Measurements from ENCODE around the gene DOCK9.

DOCK9 gene

DNA sequence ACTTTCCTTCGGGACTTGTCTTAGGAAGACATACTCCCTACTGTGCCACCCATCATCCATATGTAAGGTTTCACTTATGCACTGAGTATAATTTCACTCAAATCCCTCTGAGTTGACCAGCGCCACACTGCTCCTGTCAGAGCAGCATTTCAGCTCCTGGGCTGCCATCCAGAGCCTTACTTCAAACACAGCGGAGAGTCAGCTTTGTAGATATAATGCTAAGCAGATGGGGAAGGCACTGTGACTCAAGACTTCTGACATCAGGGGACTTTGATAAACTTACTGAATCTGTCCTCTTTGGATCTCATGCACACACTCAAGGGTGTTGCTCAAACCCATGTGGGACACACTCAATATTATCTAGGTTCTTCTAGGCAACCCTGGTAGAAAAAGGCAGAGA is 34.9 kb downstream of the DOCK9 start:
- no peak for DNase-seq

DNA sequence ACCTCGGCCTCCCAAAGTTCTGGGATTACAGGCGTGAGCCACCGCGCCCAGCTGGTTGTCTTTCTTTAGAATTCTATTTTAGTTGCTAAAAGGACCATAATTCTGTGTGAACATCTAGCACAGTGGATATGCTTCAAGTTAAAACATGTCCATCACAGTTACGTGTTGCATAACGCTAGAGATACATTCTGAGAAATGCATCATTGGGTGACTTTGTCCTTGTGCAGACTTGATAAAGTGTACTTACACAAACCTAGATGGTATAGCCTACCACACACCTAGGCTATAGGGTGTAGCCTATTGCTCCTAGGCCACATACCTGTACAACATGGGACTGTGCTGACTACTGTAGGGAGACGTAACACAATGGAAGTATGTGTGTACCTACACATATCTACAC is 35.4 kb downstream of the DOCK9 start:
- no peak for DNase-seq

DNA sequence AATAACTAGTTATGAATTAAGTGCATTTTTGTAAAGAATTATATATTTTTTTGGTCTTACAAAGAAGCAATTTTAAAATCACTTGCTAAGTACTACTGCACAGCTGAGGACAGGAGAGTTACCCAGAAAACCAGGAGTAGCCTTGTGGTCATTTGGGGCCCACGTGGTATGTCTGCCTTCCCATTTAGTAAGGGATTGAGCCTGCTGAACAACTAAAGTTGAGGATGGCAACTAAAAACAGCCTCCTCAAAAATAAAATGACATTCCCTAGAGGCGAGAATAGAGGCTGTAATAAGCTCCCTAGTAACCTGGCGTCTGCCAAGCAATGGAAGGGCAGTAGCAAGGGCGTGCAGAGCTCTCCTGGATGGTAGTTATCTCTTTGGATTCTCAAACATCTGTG is 36.3 kb downstream of the DOCK9 start:
- DNase-seq = no peak

DNA sequence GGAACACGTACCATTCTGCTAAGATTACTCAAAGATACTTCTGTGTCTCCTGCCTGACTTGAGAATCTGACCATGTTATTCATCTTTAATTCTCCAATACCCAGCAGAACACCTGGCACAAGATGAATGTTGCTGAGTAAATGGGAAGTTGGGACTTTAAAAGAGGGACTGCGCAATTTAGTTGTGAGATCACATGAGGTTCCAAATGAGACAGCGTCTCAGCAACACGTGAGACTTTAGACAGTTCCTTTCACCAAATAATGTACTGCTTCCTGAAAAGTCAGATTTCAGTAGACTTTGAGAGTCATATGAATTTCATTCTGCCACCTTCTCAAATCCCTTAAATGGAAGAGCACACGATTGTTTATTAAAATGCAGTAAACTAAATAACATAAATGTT is 36.7 kb downstream of the DOCK9 start:
- DNase-seq = peak; percentile 17

DNA sequence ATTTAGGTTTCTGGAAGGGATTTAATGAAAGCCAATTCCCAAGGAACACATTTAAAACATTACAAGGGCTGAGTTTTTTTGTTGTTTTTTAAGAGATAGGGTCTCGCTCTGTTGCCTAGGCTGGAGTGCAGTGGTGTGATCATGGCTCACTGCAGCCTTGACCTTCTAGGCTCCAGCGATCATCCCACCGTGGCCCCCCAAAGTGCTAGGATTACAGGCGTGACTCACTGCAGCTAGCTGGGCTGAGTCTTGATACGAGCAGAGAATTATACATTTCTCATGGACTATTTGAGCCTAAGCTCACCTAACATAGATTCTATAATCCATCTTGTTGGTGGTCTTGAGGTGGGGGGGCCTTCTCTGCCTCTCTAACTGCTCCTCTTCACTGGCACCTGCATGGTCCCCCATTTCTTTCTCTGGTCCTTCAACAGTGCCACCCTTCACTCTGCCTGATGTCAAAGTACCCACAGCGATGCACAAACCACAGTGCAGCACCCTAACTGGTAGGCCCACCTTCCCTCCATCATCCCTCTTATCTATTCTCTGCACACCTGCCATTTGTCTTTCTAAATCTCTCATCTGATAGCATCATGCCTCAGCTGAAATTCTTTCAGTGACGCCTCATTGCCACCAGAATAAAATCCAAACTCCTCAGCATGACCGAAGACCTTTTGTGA is 37.4 kb downstream of the DOCK9 start:
- DNase-seq = no peak

DNA sequence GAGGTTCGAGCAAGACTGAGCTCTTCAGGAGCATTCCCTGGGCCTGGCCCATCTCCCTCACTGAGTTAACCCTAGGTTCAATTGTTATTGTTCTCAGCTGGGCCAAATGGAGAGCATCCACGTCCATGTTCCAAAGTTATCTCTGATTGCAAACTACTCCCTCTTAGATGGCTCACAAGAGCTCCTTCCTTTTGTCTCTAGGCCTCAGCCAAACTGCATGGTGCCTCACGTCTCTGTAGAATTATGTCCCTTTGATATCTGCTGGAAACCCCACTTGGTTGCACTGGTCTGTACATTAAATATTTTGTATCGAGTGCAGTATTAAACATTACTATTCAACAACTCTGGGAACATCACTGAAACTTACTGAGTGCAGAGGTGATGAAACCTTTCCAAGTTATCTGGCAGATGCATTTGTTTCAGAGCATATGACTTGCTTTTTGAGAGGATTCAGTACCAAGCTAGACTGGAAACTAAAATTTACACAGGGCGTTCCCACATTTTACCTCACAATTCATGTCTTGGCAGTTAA is 38.1 kb downstream of the DOCK9 start:
- no peak for DNase-seq

DNA sequence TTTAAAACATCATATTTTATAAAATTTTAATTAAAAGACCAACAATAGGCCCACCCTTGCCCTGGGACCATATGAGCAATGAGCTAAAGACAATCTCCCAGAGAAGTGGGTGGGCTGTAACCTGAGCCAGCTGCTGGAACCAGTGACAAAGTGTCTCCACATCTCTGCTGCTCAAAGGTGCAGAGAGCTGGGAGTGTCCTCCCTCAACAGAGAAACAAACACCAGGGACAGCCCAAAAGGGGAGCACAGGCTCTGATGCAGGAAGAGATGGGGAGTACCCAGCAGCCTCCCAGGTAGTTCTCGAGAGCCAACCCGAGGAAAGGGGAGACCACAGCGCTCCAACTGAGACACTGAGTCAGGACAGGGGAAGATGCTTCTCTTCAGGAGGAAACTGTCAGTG is 39.1 kb downstream of the DOCK9 start:
- no peak for DNase-seq

DNA sequence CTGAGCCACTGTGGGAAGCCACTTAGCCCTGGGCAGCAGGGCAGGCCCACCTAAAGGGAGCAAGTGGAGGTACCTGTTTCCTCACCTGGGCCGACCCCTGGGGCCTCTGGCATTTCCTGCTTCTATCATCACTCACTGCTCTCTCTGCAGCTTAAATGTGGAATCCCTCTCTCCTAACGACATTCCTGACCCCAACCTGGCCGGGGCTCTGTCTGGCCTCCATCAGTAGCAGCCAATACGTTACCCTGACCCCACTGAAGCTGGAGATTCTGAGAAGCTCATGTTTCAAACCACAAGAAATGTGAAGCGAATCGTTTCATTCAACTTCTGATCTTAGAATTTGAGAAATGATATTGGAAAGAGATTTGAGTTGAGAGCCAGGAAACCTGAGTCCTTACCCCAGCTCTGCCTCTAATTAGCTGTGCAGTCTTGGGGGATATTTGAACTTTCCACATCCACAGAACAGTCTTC is 39.9 kb downstream of the DOCK9 start:
- no peak for DNase-seq

DNA sequence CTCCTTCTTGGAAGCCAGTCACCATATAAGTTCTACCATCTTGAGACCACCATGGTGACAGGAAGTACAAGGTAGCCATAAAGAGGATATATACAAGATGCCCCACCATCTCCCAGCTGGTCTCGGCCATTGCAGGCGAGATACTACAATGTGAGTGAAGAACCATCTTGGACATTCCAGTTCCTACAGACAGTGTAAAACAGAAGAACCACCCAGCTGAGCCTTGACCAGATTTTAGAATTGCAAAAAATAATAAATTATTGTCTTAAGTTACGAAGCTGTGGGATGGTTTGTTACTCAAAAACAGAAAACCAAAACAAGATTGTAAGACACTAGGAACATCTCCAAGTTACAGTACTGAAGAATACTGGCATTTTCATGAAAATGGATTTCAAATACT is 43.6 kb downstream of the DOCK9 start:
- no peak for DNase-seq

DNA sequence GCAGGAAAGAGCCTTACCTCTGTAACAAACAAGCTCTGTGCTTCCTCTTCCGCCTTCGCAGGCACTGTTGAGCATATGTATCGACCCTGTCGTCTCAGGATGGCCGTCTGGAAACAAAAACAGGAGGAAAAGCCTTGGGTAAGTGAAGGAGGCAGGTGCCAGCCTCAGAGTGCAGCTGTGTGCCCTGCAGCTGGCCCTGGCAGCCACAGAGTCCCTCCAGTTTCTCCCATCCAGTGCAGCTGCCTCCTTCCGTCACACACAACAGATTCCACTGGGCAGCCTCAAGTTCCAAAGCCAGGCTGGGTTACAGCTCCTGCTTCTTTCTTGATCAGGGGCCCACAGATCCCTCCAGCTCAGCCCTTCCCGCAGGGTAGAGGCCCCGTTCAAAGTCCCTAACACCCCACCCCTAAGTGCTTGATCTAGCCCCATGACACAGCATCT is 47.7 kb downstream of the DOCK9 start:
- no peak for DNase-seq

DNA sequence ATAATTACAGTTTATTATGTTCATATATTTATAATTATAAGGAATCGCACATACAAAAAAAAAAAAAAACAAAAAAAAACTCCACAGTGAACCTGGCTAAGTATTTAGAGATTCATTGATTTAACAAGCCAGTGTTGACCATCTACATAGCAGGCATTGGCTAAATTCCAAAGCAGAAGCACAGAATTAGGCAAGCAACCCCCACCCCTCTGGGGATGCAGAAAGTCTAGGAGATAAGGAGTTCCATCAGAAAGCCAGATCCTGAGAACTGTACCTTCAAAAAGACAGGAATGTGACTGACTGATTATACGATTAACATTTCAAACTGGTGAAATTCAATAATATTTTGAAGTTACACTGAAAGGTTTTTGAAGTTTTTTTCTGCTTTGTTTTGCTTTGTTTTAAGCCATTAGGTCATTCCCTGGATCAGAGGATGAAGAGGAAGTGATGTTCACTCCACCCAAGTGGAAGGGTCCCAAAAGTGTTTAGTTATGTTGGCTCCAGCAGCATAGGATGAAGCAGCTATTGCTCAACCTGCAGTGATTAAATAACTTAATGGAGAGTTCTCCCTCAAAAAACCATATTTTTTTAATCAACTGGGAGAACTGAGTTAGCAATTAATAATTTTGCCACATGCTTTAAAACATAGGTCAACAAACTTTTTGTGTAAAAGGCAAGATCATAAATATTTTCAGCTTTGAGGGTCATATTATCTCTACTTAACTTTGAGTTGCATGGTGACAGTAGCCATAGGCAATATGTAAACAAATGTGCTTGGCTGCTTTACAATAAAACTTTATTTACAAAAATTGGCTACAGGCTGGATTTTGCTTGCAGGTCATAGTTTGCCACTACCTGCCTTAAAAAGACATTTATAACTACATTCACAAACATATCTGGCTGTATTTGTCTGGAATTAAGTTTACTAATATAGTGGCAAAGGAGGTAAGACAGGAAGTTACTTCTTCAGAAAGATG is 49.6 kb downstream of the DOCK9 start:
- DNase-seq = no peak

DNA sequence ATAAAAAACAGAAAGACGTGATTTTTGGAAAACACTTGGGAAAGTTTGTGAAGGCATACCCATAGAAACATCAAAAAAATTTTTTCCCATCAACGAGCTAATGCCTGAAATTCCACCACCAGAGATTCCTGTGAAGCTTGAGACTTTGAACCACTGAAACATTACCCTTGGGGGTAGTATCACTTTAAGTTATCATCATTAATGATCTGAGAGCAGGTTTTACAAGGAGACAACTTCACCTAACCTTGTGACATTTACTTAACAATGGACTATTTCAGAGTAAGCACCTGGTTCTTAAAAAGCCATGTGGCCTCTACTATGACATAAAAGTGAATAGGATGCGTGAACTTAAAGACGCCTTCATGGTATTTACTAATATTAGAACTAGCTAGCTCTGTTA is 51.9 kb downstream of the DOCK9 start:
- no peak for DNase-seq

DNA sequence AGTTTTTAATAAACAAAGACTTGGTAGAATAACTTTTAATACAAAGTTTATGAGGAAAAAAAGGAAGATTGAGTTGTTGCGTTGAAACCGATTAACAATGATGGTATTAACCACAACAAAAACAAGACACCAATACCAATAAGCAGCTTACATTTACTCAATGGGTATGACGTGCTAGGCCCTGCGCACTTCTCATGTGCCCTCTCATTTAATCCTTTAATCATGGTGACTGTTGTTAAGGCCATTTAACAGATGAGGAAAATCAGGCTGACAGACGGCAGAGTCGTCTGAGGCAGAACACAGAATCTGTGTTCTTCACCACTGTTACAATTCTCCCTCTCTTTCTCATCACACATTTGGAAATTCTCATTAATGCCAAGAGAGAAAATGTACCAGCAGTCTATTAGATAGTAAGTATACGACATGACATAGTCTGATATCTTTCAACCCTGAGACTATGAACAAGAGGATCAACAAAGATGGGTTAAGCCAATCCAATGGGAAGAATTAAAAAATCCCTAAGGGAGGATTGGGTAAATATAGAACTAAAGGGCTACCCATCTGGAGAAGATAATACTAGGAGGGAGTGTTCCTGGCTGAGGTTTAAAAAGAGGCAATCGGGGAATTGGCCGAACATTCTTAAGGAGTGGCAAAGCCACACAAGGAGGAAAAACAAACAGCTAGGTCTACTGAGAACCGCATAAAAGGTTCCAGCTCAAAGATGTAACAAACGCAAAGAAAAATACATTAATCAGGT is 54.0 kb downstream of the DOCK9 start:
- no peak for DNase-seq

DNA sequence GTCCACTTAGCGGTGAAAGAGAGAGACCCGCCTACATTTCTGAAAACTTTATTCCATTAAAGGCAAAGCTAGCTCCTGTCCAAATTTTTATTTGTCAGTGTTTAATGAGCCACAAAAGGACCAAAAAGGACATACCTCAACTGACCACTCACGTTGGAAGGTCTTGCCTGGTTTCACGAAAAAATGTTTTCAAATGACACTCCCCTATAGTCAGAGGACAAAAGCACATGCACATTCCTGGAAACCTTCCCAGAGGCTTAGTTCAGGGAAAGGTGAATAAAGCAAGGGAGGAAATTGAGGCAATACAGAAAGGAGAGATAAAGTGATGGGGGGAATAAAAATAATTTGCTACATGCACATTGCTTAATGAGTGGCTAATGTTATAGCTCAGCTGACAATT is 55.6 kb downstream of the DOCK9 start:
- DNase-seq = no peak

DNA sequence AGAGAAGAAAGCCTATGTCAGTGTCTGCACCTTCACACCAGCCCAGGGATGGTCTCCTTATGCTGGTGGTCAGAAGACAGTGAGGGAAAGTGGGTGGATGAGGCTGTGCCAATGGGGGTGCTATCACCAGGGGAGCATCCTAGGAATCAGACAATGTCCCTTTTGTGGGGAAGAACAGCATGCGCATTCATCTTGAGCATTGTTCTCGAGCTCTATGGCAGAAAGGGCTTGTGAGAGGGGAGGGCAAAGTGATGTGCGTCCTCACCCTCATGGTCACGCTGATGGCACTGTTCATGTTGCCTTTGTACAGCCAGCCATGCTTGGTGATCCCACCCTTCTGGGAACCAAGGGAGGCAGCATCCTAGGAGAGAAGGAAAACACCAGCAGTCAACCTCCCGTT is 56.1 kb downstream of the DOCK9 start:
- DNase-seq = no peak

DNA sequence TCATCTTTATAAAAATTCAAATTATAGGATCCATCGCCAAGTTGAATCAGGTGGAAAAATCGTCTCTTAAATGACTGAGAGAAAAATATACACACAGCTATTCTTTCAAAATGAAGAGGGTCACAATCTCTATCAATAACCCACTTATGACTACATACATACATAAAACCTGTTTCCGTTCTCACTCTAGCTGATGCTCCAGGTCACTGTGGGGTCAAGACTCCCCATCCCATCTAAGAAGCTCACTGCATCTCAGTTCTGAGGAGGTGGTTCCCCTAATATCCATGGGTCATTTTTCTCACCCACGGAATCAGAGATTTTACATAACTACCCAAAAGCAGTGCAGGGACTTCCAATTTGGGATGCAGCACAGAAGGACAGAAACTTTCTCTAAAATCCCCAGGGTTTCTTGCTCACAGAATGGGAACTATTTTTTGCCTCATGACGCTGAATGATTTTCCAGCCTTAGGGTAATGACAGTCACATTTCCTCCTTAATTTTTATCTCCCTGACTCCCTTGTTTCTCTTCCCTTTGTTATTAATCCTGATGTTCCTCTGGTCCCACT is 56.8 kb downstream of the DOCK9 start:
- no peak for DNase-seq

DNA sequence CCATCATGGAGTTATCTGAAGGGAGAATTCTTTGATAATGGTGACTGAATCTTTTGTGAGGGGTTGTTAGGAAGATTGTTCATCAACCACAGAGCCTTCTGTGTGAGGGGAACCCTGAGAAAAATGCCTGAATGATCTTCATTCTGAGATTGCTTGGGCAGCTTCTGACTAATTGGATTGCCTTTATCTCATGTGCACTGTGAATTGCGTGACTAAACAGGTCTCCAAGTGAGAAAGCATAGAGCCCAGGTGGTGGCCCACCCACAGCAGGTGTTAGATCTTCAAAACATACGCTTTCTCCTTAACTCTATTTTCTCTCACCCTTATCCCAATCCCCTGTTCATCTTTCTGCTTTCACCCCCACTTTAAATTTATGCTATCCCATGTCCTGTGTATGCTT is 58.3 kb downstream of the DOCK9 start:
- DNase-seq = no peak

DNA sequence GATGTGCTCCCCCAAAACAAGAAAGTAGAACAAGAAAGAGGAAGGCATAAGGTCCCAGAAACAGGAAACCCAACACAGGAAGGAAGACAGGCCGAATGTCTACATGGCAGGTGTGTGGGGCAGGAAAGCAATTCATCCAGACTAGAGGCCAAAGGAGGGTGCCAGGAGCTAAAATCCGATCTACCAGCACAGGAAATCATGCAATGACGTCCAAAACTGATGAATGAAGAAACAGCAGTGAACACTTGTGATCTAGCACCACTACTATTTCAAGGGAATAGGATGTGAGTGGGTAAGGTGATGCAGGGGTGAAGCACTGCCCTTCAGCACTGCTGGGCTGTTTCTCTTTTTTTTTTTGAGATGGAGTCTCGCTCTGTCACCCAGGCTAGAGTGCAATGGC is 59.1 kb downstream of the DOCK9 start:
- peak; percentile 64 for DNase-seq

DNA sequence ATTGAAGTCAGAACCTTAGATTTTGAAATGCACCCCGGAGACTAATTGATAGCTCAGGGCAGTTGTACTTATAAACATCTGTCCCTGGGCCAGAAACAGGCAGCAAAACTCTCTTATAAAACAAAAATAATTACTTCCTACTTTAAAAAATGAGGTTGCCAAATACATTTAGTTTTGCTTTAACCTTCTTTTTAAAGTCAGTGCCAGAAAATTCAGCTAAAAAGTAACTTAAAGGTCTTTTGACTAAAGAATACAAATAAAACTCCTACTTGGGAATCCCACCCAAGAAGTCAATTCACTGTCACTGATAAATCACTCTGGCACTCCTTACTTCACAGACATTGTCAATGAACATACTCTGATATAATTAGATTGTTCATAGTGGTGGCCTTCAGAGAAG is 60.7 kb downstream of the DOCK9 start:
- no peak for DNase-seq

DNA sequence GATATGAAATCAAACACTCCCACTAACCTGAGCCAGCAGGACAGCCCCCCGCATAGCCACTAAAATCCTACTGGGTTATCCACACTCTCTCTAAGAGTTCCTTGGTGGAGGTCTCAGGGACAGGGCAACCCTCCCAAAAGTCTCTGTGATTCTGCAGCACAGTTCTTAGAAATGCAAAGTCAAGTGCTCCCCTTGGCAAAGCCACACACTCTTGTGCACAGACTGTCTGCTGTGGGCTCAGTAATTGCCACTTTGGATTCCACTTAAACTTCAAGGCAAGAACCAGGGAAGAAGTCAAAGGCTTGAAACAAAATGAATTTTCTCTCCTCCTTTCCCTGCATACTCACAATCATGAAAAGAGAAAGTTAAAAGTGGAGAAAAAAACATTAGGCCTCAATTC is 61.5 kb downstream of the DOCK9 start:
- no peak for DNase-seq

DNA sequence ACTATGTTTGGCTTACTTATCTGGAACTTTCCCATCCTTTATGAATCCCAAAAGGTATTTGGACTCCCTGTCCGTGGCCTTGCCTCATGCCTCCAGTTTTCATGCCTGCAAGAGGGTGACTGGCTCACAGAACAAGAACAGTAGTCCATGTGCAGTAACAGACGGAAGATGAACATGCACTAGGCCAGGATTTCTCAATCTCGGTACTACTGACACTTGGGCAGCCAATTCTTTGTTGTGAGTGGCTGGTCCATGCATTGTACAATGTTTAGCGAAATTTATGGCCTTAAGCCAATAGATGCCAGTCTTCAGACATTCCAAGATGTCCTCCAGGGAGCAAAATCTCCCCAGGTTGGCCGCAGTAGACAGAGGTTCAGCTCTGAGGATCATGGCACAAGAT is 61.9 kb downstream of the DOCK9 start:
- DNase-seq = no peak

DNA sequence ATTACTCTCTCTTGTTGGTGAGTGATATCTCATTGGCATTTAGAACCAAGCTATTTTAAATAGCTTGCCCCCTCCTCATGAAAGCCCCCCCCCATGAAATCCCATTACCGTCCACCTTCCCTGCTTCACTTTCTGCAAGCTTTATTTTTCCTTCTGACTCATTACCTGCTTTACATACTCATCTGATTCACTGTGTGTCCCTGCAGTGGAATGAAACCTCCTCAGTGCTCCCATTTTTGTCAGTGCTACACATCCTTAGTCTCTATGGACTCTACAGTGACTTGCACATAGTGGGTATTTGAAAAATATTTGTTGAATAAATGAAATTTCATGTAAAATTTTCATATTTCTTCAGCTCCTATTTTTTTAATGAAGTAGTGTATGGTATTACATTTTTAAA is 62.3 kb downstream of the DOCK9 start:
- no peak for DNase-seq

DNA sequence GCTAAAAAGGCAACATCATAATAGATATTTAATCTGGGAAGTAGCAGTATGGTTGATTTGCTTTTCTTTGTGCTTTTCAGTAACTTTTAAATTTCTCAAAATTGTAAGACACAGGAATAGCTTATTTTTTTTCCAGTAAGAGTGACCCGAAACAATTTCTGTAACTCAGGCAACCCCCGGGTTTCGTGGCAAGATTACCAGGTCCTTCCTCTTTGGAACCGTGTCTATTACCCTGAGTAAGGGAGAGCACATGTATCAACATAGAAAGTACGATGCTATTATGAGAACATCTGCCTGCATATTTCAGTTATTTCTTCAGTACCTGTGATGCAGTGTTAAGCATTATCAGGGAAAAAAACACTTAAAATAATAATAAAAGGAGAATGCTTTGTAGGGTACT is 64.1 kb downstream of the DOCK9 start:
- DNase-seq = no peak
